Prostate gland (tissue), 2 donors: ENCODE data around the gene RAI14. TPM values are rescaled to one million over a fixed set of nuclear protein-coding genes. Genes with fewer than 3 reads are reported as not detected.
"Not testable (repeated sequence)": the region's sequence is repeated elsewhere in the genome, so short reads cannot be mapped to it uniquely, and the experiment has no call there.

Source experiments
- DNase-seq: peaks from one replicate; pipeline ENCODE4 v3.0.0-alpha.2; 2019; ENCODE audit warnings: low spot score
- H3K27ac ChIP-seq, 2 donors: fragments of 200-600 bp; sonication (generic); 2 replicates each; pipeline ENCODE4 v1.5.1; 2017 to 2019
- H3K27me3 ChIP-seq: fragments of 200-600 bp; sonication (generic); replicated peaks from 2 replicates; pipeline ENCODE4 v1.5.1; 2019; ENCODE audit not compliant: insufficient read depth
- H3K36me3 ChIP-seq, 2 donors: fragments of 200-600 bp; sonication (generic); 1 replicate in 1 of 2; 2 replicates in 1 of 2; pipeline versions ENCODE4 v1.5.1 to v1.8.1; 2017 to 2019
- H3K4me1 ChIP-seq: fragments of 200-600 bp; sonication (generic); replicated peaks from 2 replicates; pipeline ENCODE4 v1.5.1; 2019
- H3K4me3 ChIP-seq, 2 donors: fragments of 200-600 bp; sonication (generic); 2 replicates each; pipeline ENCODE4 v1.5.1; 2017 to 2019
- H3K9me3 ChIP-seq: fragments of 200-600 bp; sonication (generic); 2 replicates; pipeline ENCODE4 v1.5.1; 2017
- POLR2A ChIP-seq: fragments of 450-650 bp; IDR thresholded peaks from one replicate; pipeline ENCODE4 v1.6.1; 2016; ENCODE audit warnings: antibody characterized with exemption, mild to moderate bottlenecking
- POLR2AphosphoS5 ChIP-seq: sonication (generic); formaldehyde crosslinking; IDR thresholded peaks from one replicate; pipeline ENCODE4 v1.6.1; 2017; ENCODE audit warnings: antibody characterized with exemption
- WGBS: methylation state at CpG from one replicate; pipeline ENCODE4 v1.1.5; 2018; 5-methylcytosine and 5-hydroxymethylcytosine counted together
- intact Hi-C: fragments of 100-400 bp; cut with DNase I; formaldehyde crosslinking; loops from one replicate; pipeline ENCODE4 v1.14.2; 2022
- total RNA-seq, 2 donors: library from RNA; depleted of rRNA; stranded (reverse); fragments of >200 nt; gene quantifications; one replicate each; pipeline ENCODE4 v1.1.0, GENCODE V29; 2016
- TF ChIP-seq, protein P1 (sequence below), 4 experiments: fragments of 200-600 bp in 2 of 4; fragments of 450-650 bp in 2 of 4; sonication (generic) in 2 of 4; IDR thresholded peaks; 1 replicate in 3 of 4; 2 replicates in 1 of 4; pipeline ENCODE4 v1.5.1; 2016 to 2019; ENCODE audit warnings: antibody characterized with exemption in 4 of 4, mild to moderate bottlenecking in 2 of 4, moderate library complexity in 2 of 4

The RAI14 gene
- total RNA-seq, 2 donors from 2014 or later = 9.6 to 23.7 TPM

DNA sequence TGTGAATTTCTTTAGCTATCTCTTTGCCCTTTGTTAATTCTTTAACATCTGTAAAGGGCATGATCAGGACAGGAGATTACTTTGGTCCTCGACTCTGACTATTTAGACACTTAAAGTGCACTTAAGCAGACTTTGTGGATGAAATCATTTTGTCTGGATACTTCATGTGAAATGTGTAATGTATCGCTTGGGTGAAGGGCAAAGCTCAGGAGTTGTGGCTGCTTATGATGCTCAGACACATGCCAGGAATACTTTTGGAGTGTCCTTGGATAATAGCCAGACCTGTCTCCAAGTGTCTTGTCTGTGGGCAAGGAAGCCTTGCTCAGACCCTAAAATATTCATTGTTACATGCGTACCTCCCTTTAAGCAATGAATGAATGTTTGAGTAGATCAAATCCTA lies 87.8 kb downstream of the RAI14 start:
- TF ChIP-seq POLR2AphosphoS5 = no peak
- TF ChIP-seq, protein P1, sequence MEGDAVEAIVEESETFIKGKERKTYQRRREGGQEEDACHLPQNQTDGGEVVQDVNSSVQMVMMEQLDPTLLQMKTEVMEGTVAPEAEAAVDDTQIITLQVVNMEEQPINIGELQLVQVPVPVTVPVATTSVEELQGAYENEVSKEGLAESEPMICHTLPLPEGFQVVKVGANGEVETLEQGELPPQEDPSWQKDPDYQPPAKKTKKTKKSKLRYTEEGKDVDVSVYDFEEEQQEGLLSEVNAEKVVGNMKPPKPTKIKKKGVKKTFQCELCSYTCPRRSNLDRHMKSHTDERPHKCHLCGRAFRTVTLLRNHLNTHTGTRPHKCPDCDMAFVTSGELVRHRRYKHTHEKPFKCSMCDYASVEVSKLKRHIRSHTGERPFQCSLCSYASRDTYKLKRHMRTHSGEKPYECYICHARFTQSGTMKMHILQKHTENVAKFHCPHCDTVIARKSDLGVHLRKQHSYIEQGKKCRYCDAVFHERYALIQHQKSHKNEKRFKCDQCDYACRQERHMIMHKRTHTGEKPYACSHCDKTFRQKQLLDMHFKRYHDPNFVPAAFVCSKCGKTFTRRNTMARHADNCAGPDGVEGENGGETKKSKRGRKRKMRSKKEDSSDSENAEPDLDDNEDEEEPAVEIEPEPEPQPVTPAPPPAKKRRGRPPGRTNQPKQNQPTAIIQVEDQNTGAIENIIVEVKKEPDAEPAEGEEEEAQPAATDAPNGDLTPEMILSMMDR (IDR thresholded peaks at IDR 0.05) = no peak
- TF ChIP-seq POLR2A = no peak
- no peak overlapping the region for H3K27ac ChIP-seq
- intact Hi-C loops = no loop called here

DNA sequence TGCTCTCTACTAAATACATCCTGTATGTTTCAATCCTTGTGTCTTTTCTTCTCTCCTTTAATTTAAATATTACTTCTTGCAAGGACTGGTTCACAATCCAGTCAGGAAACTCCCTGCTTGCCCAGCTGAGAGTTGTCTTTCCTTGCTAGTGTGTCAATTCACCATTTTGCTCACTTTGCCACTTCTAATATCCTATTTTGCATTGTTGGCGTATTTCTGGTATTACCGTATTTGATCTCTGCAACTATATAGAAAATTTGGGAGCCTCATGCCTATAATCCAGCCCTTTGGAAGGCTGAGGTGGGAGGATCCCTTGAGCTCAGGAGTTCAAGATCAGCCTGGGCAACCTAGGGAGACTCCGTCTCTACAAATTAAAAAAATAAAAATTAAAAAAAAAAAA lies 92.3 kb downstream of the RAI14 start:
- WGBS = 96% methylated on average over 3 of the region's 3 CpGs
- intact Hi-C loops = no loop called here
- Histone ChIP-seq H3K4me3 (no peak overlapping the region), H3K9me3 (no peaks in the 10 kb centered on the region), H3K4me1 (no peaks in the 10 kb centered on the region), H3K27ac (no peak overlapping the region), H3K36me3 (no peaks in the 10 kb centered on the region), H3K27me3 (no peaks in the 10 kb centered on the region)
- no peak for DNase-seq
- TF ChIP-seq POLR2A (no peak), POLR2AphosphoS5 (no peak)
- TF ChIP-seq, protein P1 (IDR thresholded peaks at IDR 0.05) = no peak

More for the DNA sequence above, 87.8 kb downstream of the RAI14 start:
- WGBS = 69% methylated on average over 3 of the region's 3 CpGs
- H3K4me3 ChIP-seq = no peak overlapping the region
- H3K4me1 ChIP-seq = no peaks in the 10 kb centered on the region
- no peak for DNase-seq
- no peaks in the 10 kb centered on the region for H3K9me3 ChIP-seq
- no peaks in the 10 kb centered on the region for H3K27me3 ChIP-seq
- no peaks in the 10 kb centered on the region for H3K36me3 ChIP-seq

DNA sequence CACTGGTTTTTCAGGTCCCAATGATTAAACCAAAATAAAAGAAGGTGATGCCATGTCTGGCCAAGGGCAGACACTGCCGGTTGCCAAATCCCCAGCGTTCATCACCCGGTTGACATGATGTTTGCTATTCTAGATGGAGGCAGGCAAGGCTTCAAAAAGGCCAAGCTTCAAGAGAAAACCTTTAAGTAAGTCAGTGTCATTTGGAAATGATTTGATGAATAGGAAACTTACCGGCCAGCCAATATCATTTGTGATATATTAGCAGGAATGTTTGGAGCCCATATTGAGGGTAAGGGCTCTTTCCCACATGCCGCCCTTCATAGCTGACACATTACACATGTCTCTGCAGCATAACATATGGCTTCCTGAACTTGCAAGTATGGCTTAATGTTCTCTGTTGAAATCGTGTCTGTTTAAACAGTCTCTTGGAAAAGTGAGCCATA lies 93.3 kb downstream of the RAI14 start:
- Histone ChIP-seq H3K9me3 (no peaks in the 10 kb centered on the region), H3K27ac (no peak overlapping the region), H3K4me3 (no peak overlapping the region), H3K4me1 (no peaks in the 10 kb centered on the region), H3K36me3 (no peaks in the 10 kb centered on the region), H3K27me3 (no peaks in the 10 kb centered on the region)
- intact Hi-C loops = no loop called here
- WGBS = 66% methylated on average over 6 of the region's 6 CpGs
- TF ChIP-seq POLR2AphosphoS5 (no peak), POLR2A (no peak)
- TF ChIP-seq, protein P1 (IDR thresholded peaks at IDR 0.05) = no peak
- no peak for DNase-seq

DNA sequence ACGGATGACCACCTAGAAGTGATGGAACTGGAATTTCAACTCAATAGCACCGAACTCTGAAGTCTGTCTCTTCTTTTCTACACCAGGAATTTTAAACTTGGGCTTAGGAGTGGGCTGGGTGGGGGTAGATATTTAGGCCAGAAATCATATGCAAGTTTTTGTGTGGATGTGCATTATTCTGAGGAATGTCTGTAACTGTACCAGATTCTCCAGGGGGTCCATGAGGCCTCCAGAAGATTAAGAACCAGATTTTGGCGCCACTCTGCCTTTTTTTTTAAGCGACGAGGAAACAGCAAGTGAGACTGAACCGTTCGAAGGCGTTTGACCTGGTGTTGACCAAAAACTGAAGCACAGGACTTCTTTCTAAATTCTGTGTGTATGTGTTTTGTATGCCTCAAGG lies 94.1 kb downstream of the RAI14 start:
- intact Hi-C loops = no loop called here
- TF ChIP-seq POLR2A = no peak
- TF ChIP-seq, protein P1 (IDR thresholded peaks at IDR 0.05) = no peak
- no peak for TF ChIP-seq POLR2AphosphoS5
- Histone ChIP-seq H3K27ac (no peak overlapping the region), H3K9me3 (no peaks in the 10 kb centered on the region), H3K4me1 (no peaks in the 10 kb centered on the region), H3K27me3 (no peaks in the 10 kb centered on the region), H3K36me3 (no peaks in the 10 kb centered on the region), H3K4me3 (no peak overlapping the region)
- 89% methylated on average over 8 of the region's 8 CpGs for WGBS
- DNase-seq = no peak

DNA sequence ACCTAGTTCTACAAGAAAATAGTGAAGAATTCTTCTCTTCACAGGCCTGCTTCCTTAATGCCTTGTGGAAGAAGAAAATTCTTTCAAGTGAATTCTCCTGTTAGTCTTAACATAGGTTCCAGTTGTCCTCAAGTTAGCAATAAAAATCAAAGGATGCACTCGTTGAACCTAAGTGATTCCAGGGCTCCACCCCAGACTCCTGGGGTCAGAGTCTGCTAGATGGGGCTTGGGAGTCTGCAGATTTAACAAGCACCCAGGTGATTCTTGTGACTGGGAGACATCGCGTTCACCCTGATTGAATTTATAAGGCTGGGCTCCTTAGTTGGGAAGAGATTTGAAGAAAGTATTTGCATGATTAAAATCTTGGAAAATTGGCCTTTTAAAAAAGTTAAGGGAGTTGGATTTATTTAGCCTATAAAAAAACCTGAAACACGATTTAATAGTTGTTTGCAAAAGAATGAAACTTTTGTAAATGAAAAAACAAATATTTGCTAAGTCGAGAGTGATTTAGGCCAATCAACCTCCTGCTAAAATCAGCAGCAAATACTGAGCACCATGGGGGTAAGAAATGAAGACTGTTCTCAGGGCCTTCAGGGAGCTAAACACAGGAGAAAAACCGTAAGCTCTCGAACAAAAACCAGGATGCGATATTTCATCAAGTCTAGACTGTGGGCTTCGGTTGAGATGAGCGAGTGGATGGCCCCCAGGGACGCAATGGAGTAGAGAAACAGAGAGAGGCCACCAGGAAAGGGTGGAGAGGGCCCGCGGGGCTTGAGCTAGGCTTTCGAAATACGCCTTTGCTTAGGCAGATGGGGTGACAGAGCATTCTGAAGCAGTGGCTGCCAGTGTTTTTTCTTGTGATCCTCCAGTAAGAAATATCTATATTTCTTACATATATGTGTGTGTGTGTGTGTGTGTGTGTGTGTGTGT lies 95.9 kb downstream of the RAI14 start:
- Histone ChIP-seq H3K27ac (no peak overlapping the region), H3K4me3 (no peak overlapping the region), H3K36me3 (no peaks in the 10 kb centered on the region), H3K9me3 (no peaks in the 10 kb centered on the region), H3K4me1 (no peaks in the 10 kb centered on the region), H3K27me3 (no peaks in the 10 kb centered on the region)
- intact Hi-C loops = no loop called here
- 55% methylated on average over 15 of the region's 15 CpGs for WGBS
- TF ChIP-seq, protein P1 (IDR thresholded peaks at IDR 0.05) = no peak
- no peak for TF ChIP-seq POLR2AphosphoS5
- TF ChIP-seq POLR2A = no peak
- no peak for DNase-seq

DNA sequence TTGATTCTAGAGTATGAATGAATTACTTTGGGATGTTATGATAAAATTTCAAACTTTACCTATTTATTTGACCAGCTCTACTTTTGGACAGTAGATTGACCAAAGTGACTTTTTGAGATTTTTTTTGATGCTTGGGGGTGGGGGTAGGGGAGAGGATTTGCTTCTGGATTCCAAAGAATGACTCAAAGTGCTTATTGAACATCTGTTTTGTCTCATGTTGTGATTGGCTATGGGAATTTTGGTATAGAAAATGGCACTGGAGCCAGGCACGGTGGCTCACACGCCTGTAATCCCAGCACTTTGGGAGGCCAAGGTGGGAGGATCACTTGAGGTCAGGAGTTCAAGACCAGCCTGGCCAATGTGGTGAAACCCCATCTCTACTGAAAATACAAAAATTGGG lies 97.1 kb downstream of the RAI14 start:
- H3K4me1 ChIP-seq, H3K4me3 ChIP-seq, H3K27ac ChIP-seq, H3K27me3 ChIP-seq, H3K9me3 ChIP-seq, intact Hi-C loops, DNase-seq, H3K36me3 ChIP-seq: not testable (repeated sequence)
- 95% methylated on average over 2 of the region's 2 CpGs for WGBS
